K562 (cell line): ENCODE measurements around the gene POLA1. TPM values are rescaled to one million over a fixed set of nuclear protein-coding genes. Genes with fewer than 3 reads are reported as not detected.

Source experiments
- ATAC-seq: fragments of 200-7000 bp; cut with Tn5 transposase; 3 replicates; pipeline ENCODE4 v1.9.1; 2020; ENCODE audit warnings: moderate library complexity
- BruUV-seq: library from RNA; stranded (reverse); fragments of 400-500 nt; replicated peaks from 2 replicates; lab custom pipeline; 2021; lab: Mats Ljungman, UMichigan
- CTCF ChIA-PET: fragments of 300-600 bp; formaldehyde crosslinking; extraction: SDS; loops from one replicate; lab custom pipeline; 2021; ENCODE audit warnings: low intra/inter-chr PET ratio; lab: Yijun Ruan, JAX
- POLR2A ChIA-PET: fragments of 300-600, 350-650 bp; sonication (Branson Sonifier 250); formaldehyde crosslinking; extraction: SDS; loops from one replicate; lab custom pipeline; 2021; ENCODE audit warnings: antibody characterized with exemption, inconsistent platforms; lab: Yijun Ruan, JAX
- DNase-seq, 4 experiments: peaks; one replicate each; pipeline versions ENCODE4 v3.0.0 to v3.0.0-alpha.2; 2011 to 2018; ENCODE audit warnings: low spot score in 3 of 4, mixed read lengths in 3 of 4; ENCODE audit errors: extremely low read depth in 1 of 4
- FAIRE-seq: peaks from 2 replicates; lab custom pipeline; 2011; peaks lifted over from hg19 to GRCh38; lab: Jason Lieb, UNC
- H2AFZ ChIP-seq: 2 replicates; pipeline ENCODE4 v1.6.0; 2011; ENCODE audit warnings: low read depth, low read length, control low read depth, inconsistent platforms
- H3K27ac ChIP-seq: fragments of 200-600 bp; 3 replicates; pipeline ENCODE4 v1.8.0; 2011; ENCODE audit warnings: low read depth, mild to moderate bottlenecking, control low read depth, inconsistent platforms, low read length, moderate library complexity, mixed read lengths; ENCODE audit errors: extremely low read depth
- H3K27me3 ChIP-seq, 2 experiments: fragments of 300-600 bp in 1 of 2; 2 replicates in 1 of 2; 3 replicates in 1 of 2; pipeline versions ENCODE4 v1.6.0 to v1.8.0; 2011; ENCODE audit warnings: inconsistent platforms in 2 of 2, low read length in 2 of 2, mild to moderate bottlenecking in 1 of 2, mixed read lengths in 1 of 2, moderate library complexity in 1 of 2; ENCODE audit not compliant: control insufficient read depth in 2 of 2, insufficient read depth in 2 of 2
- H3K36me3 ChIP-seq: fragments of 300-600 bp; 3 replicates; pipeline ENCODE4 v1.8.0; 2011; ENCODE audit warnings: mild to moderate bottlenecking, low read length, inconsistent platforms; ENCODE audit not compliant: control insufficient read depth, insufficient read depth
- H3K4me1 ChIP-seq, 2 experiments: fragments of 200-600 bp in 1 of 2; replicated peaks in 1 of 2; 2 replicates in 1 of 2; 3 replicates in 1 of 2; pipeline versions ENCODE4 v1.5.1 to v1.8.0; 2011; ENCODE audit warnings: inconsistent platforms in 2 of 2, low read length in 2 of 2, mild to moderate bottlenecking in 1 of 2, mixed read lengths in 1 of 2, moderate library complexity in 1 of 2; ENCODE audit not compliant: control insufficient read depth in 2 of 2, insufficient read depth in 2 of 2
- H3K4me2 ChIP-seq: 2 replicates; pipeline ENCODE4 v1.6.1; 2011; ENCODE audit warnings: low read length, control low read depth, inconsistent platforms, mixed read lengths; ENCODE audit not compliant: insufficient read depth
- H3K4me3 ChIP-seq: fragments of 200-600 bp; sonication (generic), shearing (Covaris generic); 2 replicates; pipeline ENCODE4 v1.5.1; 2016; ENCODE audit warnings: control low read depth, inconsistent platforms
- H3K79me2 ChIP-seq: fragments of 200-600 bp; 3 replicates; pipeline ENCODE4 v1.8.0; 2011; ENCODE audit warnings: low read length, inconsistent platforms; ENCODE audit not compliant: control insufficient read depth, insufficient read depth
- H3K9ac ChIP-seq, 2 experiments: 2 replicates each; pipeline versions ENCODE4 v1.6.0 to v1.6.1; 2011; ENCODE audit warnings: low read depth in 2 of 2, low read length in 2 of 2, control low read depth in 1 of 2, inconsistent platforms in 1 of 2, mild to moderate bottlenecking in 1 of 2, mixed read lengths in 1 of 2; ENCODE audit not compliant: insufficient read depth in 1 of 2
- H3K9me1 ChIP-seq: one replicate; pipeline ENCODE4 v1.6.0; 2011; ENCODE audit warnings: inconsistent platforms, mild to moderate bottlenecking, low read length, moderate library complexity; ENCODE audit not compliant: control insufficient read depth, insufficient read depth
- H3K9me3 ChIP-seq: replicated peaks from 2 replicates; pipeline ENCODE4 v1.5.1; 2011; ENCODE audit warnings: low read depth, low read length, inconsistent platforms; ENCODE audit not compliant: control insufficient read depth, insufficient read depth
- H4K20me1 ChIP-seq: replicated peaks from 2 replicates; pipeline ENCODE4 v1.6.1; 2011; ENCODE audit warnings: low read length, inconsistent platforms, mixed read lengths; ENCODE audit not compliant: control insufficient read depth, insufficient read depth
- CREBBP ChIP-seq: IDR thresholded peaks from one replicate; pipeline ENCODE4 v1.6.1; 2012; ENCODE audit warnings: low read depth, mild to moderate bottlenecking, control low read depth, inconsistent platforms, low read length
- CTCFL ChIP-seq: IDR thresholded peaks from 2 replicates; pipeline ENCODE4 v1.6.1; 2011; ENCODE audit warnings: borderline replicate concordance, low read depth, mild to moderate bottlenecking, moderate library complexity, low read length; ENCODE audit not compliant: insufficient read depth, poor library complexity, severe bottlenecking
- HMGN3 ChIP-seq: IDR thresholded peaks from 2 replicates; pipeline ENCODE4 v1.6.1; 2011; ENCODE audit warnings: borderline replicate concordance, low read depth, mild to moderate bottlenecking, mixed read lengths, low read length; ENCODE audit not compliant: insufficient read length; ENCODE audit errors: extremely low read depth
- MCM2 ChIP-seq: fragments of 450-650 bp; IDR thresholded peaks from 2 replicates; pipeline ENCODE4 v1.6.1; 2017; ENCODE audit warnings: low read depth, mild to moderate bottlenecking
- NEUROD1 ChIP-seq: fragments of 150-350 bp; IDR thresholded peaks from 2 replicates; pipeline ENCODE4 v1.6.1; 2014; ENCODE audit warnings: borderline replicate concordance, low read length, low read depth; ENCODE audit not compliant: partially characterized antibody
- PHB2 ChIP-seq: fragments of 450-650 bp; IDR thresholded peaks from 2 replicates; pipeline ENCODE4 v1.6.1; 2017; ENCODE audit warnings: low read depth
- POLR2AphosphoS5 ChIP-seq: IDR thresholded peaks from 2 replicates; pipeline ENCODE4 v1.6.1; 2011; ENCODE audit warnings: mild to moderate bottlenecking, low read depth, low read length, moderate library complexity; ENCODE audit not compliant: control insufficient read depth, insufficient read depth
- SMAD4 ChIP-seq: fragments of 250-450 bp; sonication (Bioruptor Pico); conservative IDR thresholded peaks from 2 replicates; pipeline ENCODE4 v1.8.0; 2021; ENCODE audit warnings: inconsistent platforms, mild to moderate bottlenecking, moderate library complexity
- SRF ChIP-seq, 2 experiments: fragments of 250-450, 450-650 bp in 1 of 2; sonication (Bioruptor Pico) in 1 of 2; sonication (generic) in 1 of 2; formaldehyde crosslinking; IDR thresholded peaks; 2 replicates each; pipeline versions ENCODE4 v1.5.0 to v1.5.1; 2020 to 2022; ENCODE audit warnings: mild to moderate bottlenecking in 1 of 2, missing genetic modification reagents in 1 of 2
- THRB ChIP-seq: fragments of 450-650 bp; formaldehyde crosslinking; conservative IDR thresholded peaks from 2 replicates; pipeline ENCODE4 v1.4.0; 2022; ENCODE audit warnings: mild to moderate bottlenecking, missing genetic modification characterization
- ZEB2 ChIP-seq: fragments of 450-650 bp; IDR thresholded peaks from 2 replicates; pipeline ENCODE4 v1.6.1; 2016
- ZNF511 ChIP-seq: sonication (generic); formaldehyde crosslinking; IDR thresholded peaks from 2 replicates; pipeline ENCODE4 v1.8.0; 2022; ENCODE audit warnings: mild to moderate bottlenecking, missing genetic modification reagents
- WGBS: fragments of 100-300 bp; shearing (Covaris generic); methylation state at CpG from one replicate; pipeline ENCODE4 v1.1.6; 2016; ENCODE audit warnings: low coverage, mixed read lengths; ENCODE audit not compliant: insufficient coverage; ENCODE audit errors: missing lambda C conversion rate; 5-methylcytosine and 5-hydroxymethylcytosine counted together
- in situ Hi-C: fragments of 300-500 bp; cut with MboI; formaldehyde crosslinking; loops from 4 replicates; pipeline ENCODE4 v1.15.0; 2018; ENCODE audit warnings: inconsistent platforms, mixed read lengths
- intact Hi-C: fragments of 100-400 bp; cut with micrococcal nuclease; formaldehyde crosslinking; loops from 2 replicates; pipeline ENCODE4 v1.14.2; 2022
- polyA plus RNA-seq, 8 experiments: library from polyadenylated mRNA; depleted of rRNA in 4 of 8; stranded (reverse) in 5 of 8; unstranded in 3 of 8; fragments of >200 nt; fragmentation: Nextera tagmentation in 2 of 8; fragmentation: Illumina TruSeq in 1 of 8; extraction: Ambion mirVana in 2 of 8; extraction: Trizol in 1 of 8; gene quantifications; 2 replicates each; pipeline versions ENCODE4 v1.2.1 to v1.2.3, GENCODE V29; 2011 to 2014; ENCODE audit warnings: inconsistent platforms in 1 of 8, missing spikeins in 1 of 8
- total RNA-seq, 7 experiments: library from RNA; depleted of rRNA in 6 of 7; stranded (reverse); fragments of >200 nt in 6 of 7; fragmentation: Illumina TruSeq in 2 of 7; extraction: Trizol in 2 of 7; gene quantifications; 2 replicates each; pipeline versions ENCODE4 v1.2.1 to v1.2.3, GENCODE V29; 2011 to 2021; ENCODE audit warnings: low replicate concordance in 1 of 7
- TF ChIP-seq, protein P1 (sequence below): fragments of 250-450 bp; sonication (Bioruptor Pico); IDR thresholded peaks from 2 replicates; pipeline ENCODE4 v1.6.1; 2021; ENCODE audit warnings: mild to moderate bottlenecking
- TF ChIP-seq, protein P2 (sequence below): fragments of 250-450 bp; sonication (Bioruptor Pico); IDR thresholded peaks from 2 replicates; pipeline ENCODE4 v1.5.0; 2021

POLA1 gene
- total and polyA plus RNA-seq, 9 of the 15 experiments (the other 6 are each of a cell fraction or from before 2014, with no cell fraction given): 8.6 to 48.4 (median 27.4) TPM

- peak; percentile 93 for ATAC-seq
- ChIA-PET POLR2A (no interaction called here), CTCF (interaction anchor here (0.5 to 0.6 kb wide), 2 partner anchors 186 to 1630 kb away, joined by 3 to 4 read pairs; no protein-coding TSS in a partner anchor)
- H3K79me2 ChIP-seq: no peaks in the 10 kb centered on the region
- no peaks in the 10 kb centered on the region for H3K36me3 ChIP-seq
- in situ Hi-C loops: no loop called here
- BruUV-seq: no TSS peak
- H3K9me1 ChIP-seq: no peaks in the 10 kb centered on the region
- peaks cover 26 to 51% of the 10 kb centered on the region in 2 experiments for H3K27me3 ChIP-seq
- peak; percentile 43 to 78 (median 76) for DNase-seq
- no peak overlapping the region for H3K4me3 ChIP-seq
- no peaks in the 10 kb centered on the region for H3K9me3 ChIP-seq
- 3% methylated on average over 8 of the region's 35 CpGs for WGBS
- peak overlapping the region; percentile 25 for H3K4me2 ChIP-seq
- FAIRE-seq: no peak
- intact Hi-C loops: loop anchor here (1.0 to 5.0 kb wide), 3 partner anchors 121 to 269 kb away; no protein-coding TSS in a partner anchor
- H4K20me1 ChIP-seq: no peaks in the 10 kb centered on the region
- peaks cover 0 to 24% of the 10 kb centered on the region in 2 experiments; a peak in 3 of 5 replicates for H3K4me1 ChIP-seq
- no peak overlapping the region for H3K27ac ChIP-seq
- H3K9ac ChIP-seq: peak overlapping the region in 1 of 2 experiments; percentile 9; a peak in 1 of 4 replicates
- H2AFZ ChIP-seq: no peak overlapping the region
- TF ChIP-seq SMAD4 (CRISPR knock-in tag) (no peak), SRF (CRISPR knock-in tag; IDR thresholded peaks at IDR 0.05) (no peak), POLR2AphosphoS5 (no peak), HMGN3 (no peak), CREBBP (no peak), ZNF511 (CRISPR knock-in tag) (no peak), CTCFL (peak; percentile 61), THRB (CRISPR knock-in tag) (no peak), NEUROD1 (no peak), ZEB2 (no peak), MCM2 (no peak), PHB2 (no peak)
- TF ChIP-seq, protein P1, sequence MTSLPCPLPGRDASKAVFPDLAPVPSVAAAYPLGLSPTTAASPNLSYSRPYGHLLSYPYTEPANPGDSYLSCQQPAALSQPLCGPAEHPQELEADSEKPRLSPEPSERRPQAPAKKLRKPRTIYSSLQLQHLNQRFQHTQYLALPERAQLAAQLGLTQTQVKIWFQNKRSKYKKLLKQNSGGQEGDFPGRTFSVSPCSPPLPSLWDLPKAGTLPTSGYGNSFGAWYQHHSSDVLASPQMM: no peak
- TF ChIP-seq, protein P2, sequence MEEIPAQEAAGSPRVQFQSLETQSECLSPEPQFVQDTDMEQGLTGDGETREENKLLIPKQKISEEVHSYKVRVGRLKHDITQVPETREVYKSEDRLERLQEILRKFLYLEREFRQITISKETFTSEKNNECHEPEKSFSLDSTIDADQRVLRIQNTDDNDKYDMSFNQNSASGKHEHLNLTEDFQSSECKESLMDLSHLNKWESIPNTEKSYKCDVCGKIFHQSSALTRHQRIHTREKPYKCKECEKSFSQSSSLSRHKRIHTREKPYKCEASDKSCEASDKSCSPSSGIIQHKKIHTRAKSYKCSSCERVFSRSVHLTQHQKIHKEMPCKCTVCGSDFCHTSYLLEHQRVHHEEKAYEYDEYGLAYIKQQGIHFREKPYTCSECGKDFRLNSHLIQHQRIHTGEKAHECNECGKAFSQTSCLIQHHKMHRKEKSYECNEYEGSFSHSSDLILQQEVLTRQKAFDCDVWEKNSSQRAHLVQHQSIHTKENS: no peak
Measured at GRCh38 chrX:25020905-25021449, 327.3 kb downstream of the POLA1 start.
